ENCODE results near the gene FLT3. TPM values are rescaled to one million over a fixed set of nuclear protein-coding genes. Genes with fewer than 3 reads are reported as not detected.

The FLT3 gene
- total RNA-seq, 1 donor from 2014 or later, result 0.07 TPM

GRCh38 chr13:28000567-28000966 is 99.8 kb downstream of the FLT3 start:
- TF ChIP-seq, protein P1, sequence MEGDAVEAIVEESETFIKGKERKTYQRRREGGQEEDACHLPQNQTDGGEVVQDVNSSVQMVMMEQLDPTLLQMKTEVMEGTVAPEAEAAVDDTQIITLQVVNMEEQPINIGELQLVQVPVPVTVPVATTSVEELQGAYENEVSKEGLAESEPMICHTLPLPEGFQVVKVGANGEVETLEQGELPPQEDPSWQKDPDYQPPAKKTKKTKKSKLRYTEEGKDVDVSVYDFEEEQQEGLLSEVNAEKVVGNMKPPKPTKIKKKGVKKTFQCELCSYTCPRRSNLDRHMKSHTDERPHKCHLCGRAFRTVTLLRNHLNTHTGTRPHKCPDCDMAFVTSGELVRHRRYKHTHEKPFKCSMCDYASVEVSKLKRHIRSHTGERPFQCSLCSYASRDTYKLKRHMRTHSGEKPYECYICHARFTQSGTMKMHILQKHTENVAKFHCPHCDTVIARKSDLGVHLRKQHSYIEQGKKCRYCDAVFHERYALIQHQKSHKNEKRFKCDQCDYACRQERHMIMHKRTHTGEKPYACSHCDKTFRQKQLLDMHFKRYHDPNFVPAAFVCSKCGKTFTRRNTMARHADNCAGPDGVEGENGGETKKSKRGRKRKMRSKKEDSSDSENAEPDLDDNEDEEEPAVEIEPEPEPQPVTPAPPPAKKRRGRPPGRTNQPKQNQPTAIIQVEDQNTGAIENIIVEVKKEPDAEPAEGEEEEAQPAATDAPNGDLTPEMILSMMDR (IDR thresholded peaks at IDR 0.05), result no peak
- ChIA-PET CTCF (no interaction called here), POLR2A (no interaction called here)
- DNase-seq, result no peak
- no peak for ATAC-seq (ENCODE audit: low read depth)
- no peaks in the 10 kb centered on the region for H3K36me3 Mint-ChIP-seq (ENCODE audit: low read depth)
- H3K9me3 Mint-ChIP-seq, result no peaks in the 10 kb centered on the region
- intact Hi-C loops (cut with micrococcal nuclease), result no loop called here
- no peaks in the 10 kb centered on the region for H3K27me3 Mint-ChIP-seq
- peaks cover 3% of the 10 kb centered on the region for H3K4me1 Mint-ChIP-seq
- H3K27ac Mint-ChIP-seq, result no peak overlapping the region
- no peak overlapping the region for H3K4me3 Mint-ChIP-seq

DNA sequence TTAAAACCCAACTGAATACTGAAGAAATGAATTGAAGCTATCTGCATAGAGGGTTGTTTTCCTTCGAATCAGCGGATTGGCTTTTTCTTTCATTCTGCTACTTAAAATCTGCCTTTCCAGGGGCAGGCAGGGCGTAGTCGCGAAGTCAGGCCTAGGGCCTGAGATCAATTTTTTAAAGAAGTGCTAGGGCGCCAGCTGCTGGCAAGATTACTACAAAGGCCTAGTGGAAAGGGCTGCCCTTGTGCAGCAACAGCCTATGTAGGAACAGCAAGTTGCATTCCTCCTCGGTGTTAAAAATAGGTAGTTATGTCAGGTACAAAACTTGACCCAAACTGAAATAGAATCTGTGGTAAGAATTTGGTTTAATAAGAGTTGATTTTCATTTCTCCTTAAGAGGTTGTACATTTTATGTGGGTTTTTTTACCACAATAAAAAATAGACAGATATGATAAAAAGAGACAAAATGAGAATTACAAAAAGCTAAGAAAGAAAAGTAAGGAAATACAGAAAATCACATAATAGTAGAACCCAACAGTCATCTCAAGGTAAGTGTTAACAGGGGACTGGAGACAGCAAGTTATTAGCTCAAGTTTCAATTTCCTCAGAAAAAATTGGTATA is 102.4 kb downstream of the FLT3 start:
- peak; percentile 42 for ATAC-seq (ENCODE audit: low read depth)
- no peaks in the 10 kb centered on the region for H3K9me3 Mint-ChIP-seq
- ChIA-PET CTCF (interaction anchor here (0.9 to 1.8 kb wide), 6 partner anchors 14 to 636 kb away, joined by 3 to 8 read pairs (median 4); no protein-coding TSS in a partner anchor), POLR2A (no interaction called here)
- no peak overlapping the region for H3K4me3 Mint-ChIP-seq
- no peaks in the 10 kb centered on the region for H3K27me3 Mint-ChIP-seq
- no peak overlapping the region for H3K27ac Mint-ChIP-seq
- intact Hi-C loops (cut with micrococcal nuclease), result no loop called here
- no peak for DNase-seq
- H3K36me3 Mint-ChIP-seq (ENCODE audit: low read depth), result no peaks in the 10 kb centered on the region
- peaks cover 3% of the 10 kb centered on the region for H3K4me1 Mint-ChIP-seq
- TF ChIP-seq, protein P1 (IDR thresholded peaks at IDR 0.05), result no peak

- Mint-ChIP-seq H3K9me3 (no peaks in the 10 kb centered on the region), H3K27ac (no peak overlapping the region), H3K36me3 (ENCODE audit: low read depth) (no peaks in the 10 kb centered on the region), H3K4me1 (no peaks in the 10 kb centered on the region), H3K27me3 (no peaks in the 10 kb centered on the region), H3K4me3 (no peak overlapping the region)
- ChIA-PET POLR2A (no interaction called here), CTCF (no interaction called here)
- DNase-seq (no peak), ATAC-seq (ENCODE audit: low read depth) (no peak)
- intact Hi-C loops (cut with micrococcal nuclease), result no loop called here
- TF ChIP-seq, protein P1 (IDR thresholded peaks at IDR 0.05), result no peak
Measured at GRCh38 chr13:27991881-27992280, 108.5 kb downstream of the FLT3 start.

DNA sequence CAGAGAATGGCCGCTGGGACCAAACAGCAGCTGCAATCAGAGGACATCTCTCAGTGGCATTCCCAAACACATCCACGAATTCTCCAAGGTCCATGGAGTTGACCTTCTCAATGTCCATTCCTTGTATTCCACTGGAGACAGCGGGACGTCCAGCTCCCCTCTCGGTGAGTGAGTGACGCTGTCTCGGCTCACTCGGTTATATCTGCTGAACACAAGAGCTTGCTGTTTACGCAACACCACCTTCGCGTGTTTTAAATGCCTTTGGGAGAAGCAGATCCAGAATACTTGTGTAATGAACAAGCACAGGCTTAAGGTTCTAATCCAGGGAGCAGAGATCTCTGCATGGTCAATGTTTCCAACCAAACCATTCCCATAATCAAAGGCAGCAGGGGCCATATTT is 111.9 kb downstream of the FLT3 start, which contains the start of gene URAD:
URAD (minus strand) TSS at position 174 of the 400 bp plus-strand sequence; CDS start at position 118, 56 bp downstream.
- TF ChIP-seq, protein P1 (IDR thresholded peaks at IDR 0.05), result no peak
- Mint-ChIP-seq H3K4me1 (no peaks in the 10 kb centered on the region), H3K27ac (no peak within 1 kb of the TSS), H3K36me3 (ENCODE audit: low read depth) (no peaks in the 10 kb centered on the region), H3K4me3 (no peak within 1 kb of the TSS), H3K9me3 (no peaks in the 10 kb centered on the region), H3K27me3 (peaks cover 6% of the 10 kb centered on the region)
- no peak for DNase-seq
- intact Hi-C loops (cut with micrococcal nuclease), result loop anchor here (10.0 kb wide), 1 partner anchor 806 kb away; no protein-coding TSS in a partner anchor
- no peak for ATAC-seq (ENCODE audit: low read depth)
- POLR2A ChIA-PET, result interaction anchor here (0.6 kb wide), 1 partner anchor 116 kb away, joined by 3 read pairs; no protein-coding TSS in a partner anchor
- CTCF ChIA-PET, result no interaction called here

GRCh38 chr13:27985600-27985999 is 114.8 kb downstream of the FLT3 start:
- TF ChIP-seq, protein P1 (IDR thresholded peaks at IDR 0.05), result no peak
- H3K36me3 Mint-ChIP-seq (ENCODE audit: low read depth), result no peaks in the 10 kb centered on the region
- ChIA-PET CTCF (interaction anchor here (1.6 to 10.8 kb wide), 6 partner anchors 117 to 1000 kb away, joined by 3 to 230 read pairs (median 10); no protein-coding TSS in a partner anchor), POLR2A (no interaction called here)
- H3K4me3 Mint-ChIP-seq, result no peak overlapping the region
- peaks cover 5% of the 10 kb centered on the region for H3K4me1 Mint-ChIP-seq
- H3K27me3 Mint-ChIP-seq, result peaks cover 32% of the 10 kb centered on the region
- H3K9me3 Mint-ChIP-seq, result no peaks in the 10 kb centered on the region
- DNase-seq (no peak), ATAC-seq (ENCODE audit: low read depth) (no peak)
- intact Hi-C loops (cut with micrococcal nuclease), result loop anchor here (10.0 kb wide), 1 partner anchor 809 kb away; no protein-coding TSS in a partner anchor
- no peak overlapping the region for H3K27ac Mint-ChIP-seq
